D721Med (cell line): ENCODE measurements around the gene IQGAP2.

Source experiments
- DNase-seq: peaks from one replicate; pipeline ENCODE4 v3.0.0; 2011; ENCODE audit warnings: low spot score; ENCODE audit not compliant: insufficient read length
- FAIRE-seq: peaks from 2 replicates; lab custom pipeline; 2011; peaks lifted over from hg19 to GRCh38; lab: Jason Lieb, UNC
- TF ChIP-seq, protein P1 (sequence below): IDR thresholded peaks from 2 replicates; pipeline ENCODE4 v1.5.1; 2012; ENCODE audit warnings: mild to moderate bottlenecking, control low read depth; ENCODE audit not compliant: insufficient read depth; ENCODE audit errors: missing control alignments

IQGAP2 gene

DNA sequence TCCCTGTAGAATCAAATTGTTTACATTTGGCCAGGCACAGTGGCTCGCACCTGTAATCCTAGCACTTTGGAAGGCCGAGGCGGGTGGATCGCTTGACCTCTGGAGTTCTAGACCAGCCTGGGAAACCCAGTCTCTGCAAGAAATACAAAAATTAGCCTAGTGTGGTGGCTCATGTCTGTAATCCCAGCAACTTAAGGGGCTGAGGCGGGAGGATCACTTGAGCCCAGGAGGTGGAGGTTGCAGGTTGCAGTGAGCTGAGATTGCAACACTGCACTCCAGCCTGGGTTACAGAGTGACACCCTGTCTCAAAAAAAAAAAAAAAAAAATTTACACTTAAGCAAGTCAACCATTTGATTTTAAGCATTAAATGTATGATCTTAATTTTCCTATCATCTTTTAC, 17.5 kb upstream of the IQGAP2 start:
- TF ChIP-seq, protein P1, sequence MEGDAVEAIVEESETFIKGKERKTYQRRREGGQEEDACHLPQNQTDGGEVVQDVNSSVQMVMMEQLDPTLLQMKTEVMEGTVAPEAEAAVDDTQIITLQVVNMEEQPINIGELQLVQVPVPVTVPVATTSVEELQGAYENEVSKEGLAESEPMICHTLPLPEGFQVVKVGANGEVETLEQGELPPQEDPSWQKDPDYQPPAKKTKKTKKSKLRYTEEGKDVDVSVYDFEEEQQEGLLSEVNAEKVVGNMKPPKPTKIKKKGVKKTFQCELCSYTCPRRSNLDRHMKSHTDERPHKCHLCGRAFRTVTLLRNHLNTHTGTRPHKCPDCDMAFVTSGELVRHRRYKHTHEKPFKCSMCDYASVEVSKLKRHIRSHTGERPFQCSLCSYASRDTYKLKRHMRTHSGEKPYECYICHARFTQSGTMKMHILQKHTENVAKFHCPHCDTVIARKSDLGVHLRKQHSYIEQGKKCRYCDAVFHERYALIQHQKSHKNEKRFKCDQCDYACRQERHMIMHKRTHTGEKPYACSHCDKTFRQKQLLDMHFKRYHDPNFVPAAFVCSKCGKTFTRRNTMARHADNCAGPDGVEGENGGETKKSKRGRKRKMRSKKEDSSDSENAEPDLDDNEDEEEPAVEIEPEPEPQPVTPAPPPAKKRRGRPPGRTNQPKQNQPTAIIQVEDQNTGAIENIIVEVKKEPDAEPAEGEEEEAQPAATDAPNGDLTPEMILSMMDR, result no peak
- DNase-seq (no peak), FAIRE-seq (no peak)

DNA sequence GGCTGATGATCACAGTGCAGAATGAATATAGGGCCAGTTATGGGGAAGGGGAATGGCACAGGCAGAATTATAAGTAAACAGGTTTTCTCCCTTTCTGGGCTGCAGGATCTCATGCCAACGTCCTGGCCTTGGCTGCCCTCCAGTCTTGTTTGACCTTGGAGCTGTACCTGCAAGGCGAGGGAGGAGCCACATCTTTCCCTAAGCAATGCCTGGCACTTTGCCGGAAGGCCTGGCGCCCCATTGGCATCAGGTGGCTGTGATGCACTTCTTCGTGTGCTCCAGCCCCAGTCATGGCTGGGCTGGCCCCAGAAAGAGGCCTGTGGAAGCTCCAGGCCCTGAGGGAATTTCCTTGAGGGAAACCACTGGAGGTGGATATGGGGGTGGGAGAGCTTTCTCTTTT, 16.7 kb upstream of the IQGAP2 start:
- DNase-seq (no peak), FAIRE-seq (no peak)
- TF ChIP-seq, protein P1, result no peak

DNA sequence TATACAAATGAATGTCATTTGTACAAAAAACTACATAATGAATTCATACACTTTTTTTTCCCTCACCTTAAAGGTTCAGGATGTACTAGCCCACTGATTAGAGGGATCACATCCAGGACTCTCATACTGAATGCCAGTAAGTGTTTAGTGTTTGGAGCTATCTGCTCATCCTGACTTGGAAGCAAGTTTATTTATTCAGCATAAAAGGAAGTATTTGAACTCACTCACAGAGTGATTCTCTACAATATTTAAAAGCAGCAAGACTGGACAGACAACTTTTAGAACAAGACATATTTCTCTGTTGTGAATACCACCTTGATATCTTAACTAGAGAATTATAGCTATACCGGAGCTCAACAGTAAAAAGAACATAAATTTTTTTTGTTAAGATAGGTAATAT, 14.8 kb upstream of the IQGAP2 start:
- FAIRE-seq, result no peak
- no peak for DNase-seq
- TF ChIP-seq, protein P1, result no peak

DNA sequence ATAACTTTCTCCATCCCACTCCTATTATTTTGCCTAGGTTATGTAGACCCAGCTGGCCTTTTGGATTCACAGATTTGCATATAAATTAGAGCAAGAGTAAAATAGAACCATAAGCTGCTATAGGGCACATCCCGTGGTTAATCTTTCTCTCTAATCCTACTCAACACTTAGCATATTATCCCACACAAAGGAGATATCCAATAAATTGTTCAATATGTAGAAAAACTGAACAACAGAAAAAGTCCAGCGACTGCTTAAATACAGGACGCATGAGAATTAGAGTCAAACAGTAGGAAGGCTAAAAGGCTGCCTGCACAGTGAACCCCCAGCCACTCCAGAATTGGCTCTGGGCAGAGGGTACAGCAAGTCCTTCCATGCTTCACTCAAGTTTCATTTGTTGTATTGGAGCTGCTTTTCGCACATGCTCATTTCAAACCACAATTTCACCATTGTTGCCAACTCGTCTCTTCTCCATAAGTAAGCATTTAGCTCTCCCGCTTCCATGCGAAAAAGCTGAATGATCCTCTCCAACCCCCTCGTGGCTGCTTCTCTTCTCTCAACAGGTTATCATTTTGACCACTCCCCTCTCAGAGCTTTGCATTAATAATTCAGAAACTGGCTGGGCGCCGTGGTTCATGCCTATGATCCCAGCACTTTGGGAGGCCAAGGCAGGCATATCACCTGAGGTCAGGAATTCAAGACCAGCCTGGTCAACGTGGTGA, 14.1 kb upstream of the IQGAP2 start:
- peak; percentile 83 for FAIRE-seq
- TF ChIP-seq, protein P1, result no peak

DNA sequence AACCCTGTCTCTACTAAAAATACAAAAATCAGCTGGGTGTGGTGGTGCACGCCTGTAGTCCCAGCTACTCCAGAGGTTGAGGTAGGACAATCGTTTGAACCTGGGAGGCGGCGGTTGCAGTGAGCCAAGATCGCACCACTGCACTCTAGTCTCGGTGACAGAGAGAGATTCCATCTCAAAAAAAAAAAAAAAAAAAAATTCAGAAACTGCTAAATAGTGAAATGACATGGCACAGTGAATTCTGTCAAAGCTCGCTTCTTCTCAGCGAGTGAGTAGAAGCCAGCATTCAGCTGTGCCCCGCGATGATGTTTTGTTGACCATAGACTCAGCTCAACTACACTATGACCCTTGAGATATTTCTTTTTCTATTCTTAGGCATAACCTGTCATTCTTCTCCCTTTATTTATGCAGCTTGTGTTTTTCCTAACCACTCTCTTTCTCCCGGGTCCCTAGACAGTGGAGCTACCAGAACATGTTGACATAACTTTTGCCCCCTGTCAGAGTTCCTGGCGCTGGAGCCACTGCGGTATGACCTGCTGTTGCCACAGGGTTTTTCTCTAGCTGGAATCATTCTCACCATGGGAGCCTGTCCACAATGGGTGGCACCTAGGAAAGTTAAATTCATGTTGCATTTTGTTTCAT, 13.5 kb upstream of the IQGAP2 start:
- TF ChIP-seq, protein P1, result no peak
- FAIRE-seq (no peak), DNase-seq (no peak)

More for the DNA sequence above, 14.1 kb upstream of the IQGAP2 start:
- DNase-seq, result peak; percentile 35

DNA sequence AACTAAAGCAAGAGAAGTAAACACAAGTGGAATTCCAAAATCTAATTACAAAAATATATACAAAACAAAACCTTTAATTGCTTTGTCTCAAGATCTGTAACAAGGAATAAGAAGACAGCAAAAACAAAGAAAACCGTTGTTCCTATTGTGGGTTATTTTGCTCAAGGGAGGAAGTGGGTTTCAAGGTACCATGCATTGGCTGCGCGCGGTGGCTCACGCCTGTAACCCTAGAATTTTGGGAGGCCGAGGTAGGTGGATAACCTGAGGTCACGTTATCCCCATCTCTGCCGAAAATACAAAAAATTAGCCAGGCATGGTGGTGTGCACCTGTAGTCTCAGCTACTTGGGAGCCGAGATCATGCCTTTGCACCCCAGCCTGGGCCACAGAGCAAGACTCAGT, 12.1 kb upstream of the IQGAP2 start:
- DNase-seq (no peak), FAIRE-seq (no peak)
- TF ChIP-seq, protein P1, result no peak
